SJCRH30 (cell line): Measurements from ENCODE around the gene USP24. TPM values are rescaled to one million over a fixed set of nuclear protein-coding genes. Genes with fewer than 3 reads are reported as not detected.

Source experiments
- DNase-seq, 2 experiments: peaks; one replicate each; pipeline ENCODE4 v3.0.0-alpha.2; 2015 to 2020
- H3K27ac ChIP-seq: fragments of 250-450 bp; sonication (Bioruptor Pico); 2 replicates; pipeline ENCODE4 v1.5.1; 2020; ENCODE audit warnings: mild to moderate bottlenecking, moderate library complexity
- H3K27me3 ChIP-seq: fragments of 250-450 bp; sonication (Bioruptor Pico); 2 replicates; pipeline ENCODE4 v1.5.1; 2020; ENCODE audit warnings: mild to moderate bottlenecking, moderate library complexity
- H3K36me3 ChIP-seq: fragments of 250-450 bp; sonication (Bioruptor Pico); 2 replicates; pipeline ENCODE4 v1.5.1; 2020; ENCODE audit warnings: mild to moderate bottlenecking, moderate library complexity
- H3K4me1 ChIP-seq: fragments of 250-450 bp; sonication (Bioruptor Pico); 2 replicates; pipeline ENCODE4 v1.5.1; 2020; ENCODE audit warnings: mild to moderate bottlenecking, moderate library complexity
- H3K4me3 ChIP-seq: fragments of 250-450 bp; sonication (Bioruptor Pico); 2 replicates; pipeline ENCODE4 v1.5.1; 2020; ENCODE audit warnings: mild to moderate bottlenecking, moderate library complexity
- H3K9me3 ChIP-seq: fragments of 250-450 bp; sonication (Bioruptor Pico); replicated peaks from 2 replicates; pipeline ENCODE4 v1.5.1; 2020; ENCODE audit warnings: mild to moderate bottlenecking, moderate library complexity
- total RNA-seq: library from RNA; depleted of rRNA; stranded (reverse); fragments of >200 nt; shearing (Covaris generic); gene quantifications from 2 replicates; pipeline ENCODE4 v1.2.3, GENCODE V29; 2014

Gene USP24
- total RNA-seq, 1 experiment from 2014 or later, result 46.2 TPM

GRCh38 chr1:55171694-55172093 is 43.5 kb downstream of the USP24 start:
- Histone ChIP-seq H3K4me1 (no peaks in the 10 kb centered on the region), H3K9me3 (no peaks in the 10 kb centered on the region), H3K27me3 (no peaks in the 10 kb centered on the region), H3K27ac (no peak overlapping the region), H3K4me3 (no peak overlapping the region), H3K36me3 (peaks cover 43% of the 10 kb centered on the region)
- DNase-seq, result no peak

GRCh38 chr1:55170426-55170825 is 44.7 kb downstream of the USP24 start:
- H3K36me3 ChIP-seq, result peaks cover 49% of the 10 kb centered on the region
- DNase-seq, result no peak

DNA sequence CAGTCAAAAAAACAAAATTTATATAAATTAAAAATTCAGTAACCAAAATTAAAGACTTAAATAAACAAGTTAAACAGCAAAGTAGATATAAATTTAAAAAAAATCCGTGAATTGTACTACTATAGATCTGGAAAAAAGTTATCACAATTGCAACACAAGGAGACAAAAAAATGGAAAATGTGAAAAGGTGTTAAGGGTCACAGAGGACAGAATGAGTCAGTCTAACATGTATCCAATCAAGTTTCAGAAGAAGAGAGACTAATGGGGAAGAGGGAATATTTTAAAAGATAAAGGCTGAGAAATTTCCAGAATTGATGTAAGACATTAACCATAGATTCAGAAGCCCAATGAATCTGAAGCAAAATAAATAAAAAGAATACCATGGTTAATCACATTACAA is 46.0 kb downstream of the USP24 start:
- no peak for DNase-seq
- no peaks in the 10 kb centered on the region for H3K27me3 ChIP-seq
- H3K9me3 ChIP-seq, result no peaks in the 10 kb centered on the region
- H3K4me3 ChIP-seq, result no peak overlapping the region
- H3K27ac ChIP-seq, result no peak overlapping the region
- peaks cover 16% of the 10 kb centered on the region for H3K4me1 ChIP-seq
- H3K36me3 ChIP-seq, result peaks cover 55% of the 10 kb centered on the region

More at GRCh38 chr1:55170426-55170825, 44.7 kb downstream of the USP24 start:
- Histone ChIP-seq H3K9me3 (no peaks in the 10 kb centered on the region), H3K27ac (no peak overlapping the region), H3K4me1 (peaks cover 3% of the 10 kb centered on the region), H3K4me3 (no peak overlapping the region), H3K27me3 (no peaks in the 10 kb centered on the region)

DNA sequence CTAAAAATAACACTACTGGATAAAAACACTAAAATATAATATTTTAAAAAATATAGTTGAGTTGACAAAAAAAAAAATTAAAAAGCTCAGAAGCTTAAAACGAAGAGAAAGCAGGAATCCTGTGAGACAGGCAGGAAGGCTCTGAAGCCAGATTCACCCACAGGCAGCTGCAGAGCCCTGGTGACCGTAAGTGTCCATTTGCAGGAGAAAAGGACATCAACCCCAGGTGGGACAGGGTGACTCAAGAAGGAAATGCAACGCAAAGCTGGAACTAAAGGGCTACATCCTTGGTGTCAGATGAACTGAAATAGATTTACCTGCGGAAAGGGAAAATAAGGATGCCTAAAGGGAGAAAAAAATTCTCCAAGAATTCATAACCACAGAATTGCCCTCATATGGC is 46.8 kb downstream of the USP24 start:
- Histone ChIP-seq H3K36me3 (peaks cover 62% of the 10 kb centered on the region), H3K27me3 (no peaks in the 10 kb centered on the region)
- no peak for DNase-seq

GRCh38 chr1:55167224-55167871 is 47.8 kb downstream of the USP24 start:
- Histone ChIP-seq H3K27ac (no peak overlapping the region), H3K9me3 (no peaks in the 10 kb centered on the region), H3K27me3 (no peaks in the 10 kb centered on the region), H3K4me3 (no peak overlapping the region), H3K36me3 (peaks cover 63% of the 10 kb centered on the region), H3K4me1 (peaks cover 17% of the 10 kb centered on the region)
- DNase-seq, result no peak

More for the DNA sequence above, 46.8 kb downstream of the USP24 start:
- H3K4me1 ChIP-seq, result peaks cover 17% of the 10 kb centered on the region
- no peak overlapping the region for H3K27ac ChIP-seq
- H3K4me3 ChIP-seq, result no peak overlapping the region
- H3K9me3 ChIP-seq, result no peaks in the 10 kb centered on the region

GRCh38 chr1:55164906-55165305 is 50.3 kb downstream of the USP24 start:
- Histone ChIP-seq H3K4me1 (peaks cover 17% of the 10 kb centered on the region), H3K4me3 (no peak overlapping the region), H3K9me3 (no peaks in the 10 kb centered on the region), H3K27ac (peak overlapping the region; percentile 13), H3K27me3 (no peaks in the 10 kb centered on the region), H3K36me3 (peaks cover 67% of the 10 kb centered on the region)
- DNase-seq, result peak in 1 of 2 experiments; percentile 67

- Histone ChIP-seq H3K36me3 (peaks cover 80% of the 10 kb centered on the region), H3K4me1 (peaks cover 5% of the 10 kb centered on the region)
- DNase-seq, result no peak
Measured at GRCh38 chr1:55159571-55159970, 55.6 kb downstream of the USP24 start.

GRCh38 chr1:55156608-55157007 is 58.6 kb downstream of the USP24 start:
- no peaks in the 10 kb centered on the region for H3K4me1 ChIP-seq
- H3K27me3 ChIP-seq, result no peaks in the 10 kb centered on the region
- no peaks in the 10 kb centered on the region for H3K9me3 ChIP-seq
- peaks cover 72% of the 10 kb centered on the region for H3K36me3 ChIP-seq
- H3K4me3 ChIP-seq, result no peak overlapping the region
- no peak for DNase-seq
- no peak overlapping the region for H3K27ac ChIP-seq

More at GRCh38 chr1:55159571-55159970, 55.6 kb downstream of the USP24 start:
- H3K9me3 ChIP-seq, result no peaks in the 10 kb centered on the region
- no peak overlapping the region for H3K4me3 ChIP-seq
- no peaks in the 10 kb centered on the region for H3K27me3 ChIP-seq
- no peak overlapping the region for H3K27ac ChIP-seq

GRCh38 chr1:55156093-55156492 is 59.1 kb downstream of the USP24 start:
- H3K27ac ChIP-seq, result no peak overlapping the region
- no peaks in the 10 kb centered on the region for H3K9me3 ChIP-seq
- H3K27me3 ChIP-seq, result no peaks in the 10 kb centered on the region
- DNase-seq, result no peak
- no peaks in the 10 kb centered on the region for H3K4me1 ChIP-seq
- H3K4me3 ChIP-seq, result no peak overlapping the region
- H3K36me3 ChIP-seq, result peaks cover 69% of the 10 kb centered on the region

GRCh38 chr1:55155522-55155921 is 59.6 kb downstream of the USP24 start:
- Histone ChIP-seq H3K9me3 (no peaks in the 10 kb centered on the region), H3K27me3 (no peaks in the 10 kb centered on the region), H3K27ac (no peak overlapping the region), H3K4me3 (no peak overlapping the region), H3K36me3 (peaks cover 63% of the 10 kb centered on the region), H3K4me1 (no peaks in the 10 kb centered on the region)
- DNase-seq, result peak; percentile 6 to 28

- no peaks in the 10 kb centered on the region for H3K9me3 ChIP-seq
- H3K4me1 ChIP-seq, result no peaks in the 10 kb centered on the region
- H3K4me3 ChIP-seq, result no peak overlapping the region
- DNase-seq, result no peak
- H3K27ac ChIP-seq, result no peak overlapping the region
- H3K36me3 ChIP-seq, result peaks cover 54% of the 10 kb centered on the region
- no peaks in the 10 kb centered on the region for H3K27me3 ChIP-seq
Measured at GRCh38 chr1:55154616-55155015, 60.5 kb downstream of the USP24 start.

DNA sequence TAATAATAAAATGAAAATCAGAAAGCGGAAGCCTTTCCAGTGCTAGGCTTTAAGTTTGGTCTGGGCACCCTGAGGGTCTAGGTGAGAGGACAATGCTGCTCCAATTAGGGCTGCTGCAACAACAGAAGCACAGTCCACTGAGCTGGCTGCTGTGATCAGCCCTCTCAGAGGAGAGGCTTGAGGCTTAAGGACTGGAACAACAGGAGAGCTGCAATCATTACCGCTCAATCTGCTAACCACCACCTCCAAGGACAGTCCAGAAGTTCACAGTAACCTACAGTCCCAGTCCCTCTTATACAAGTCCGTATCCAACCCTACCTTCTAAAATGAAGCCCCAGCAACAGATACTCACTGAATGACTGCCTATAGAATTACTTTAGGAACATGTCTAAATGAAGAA is 62.1 kb downstream of the USP24 start:
- no peak overlapping the region for H3K4me3 ChIP-seq
- H3K9me3 ChIP-seq, result no peaks in the 10 kb centered on the region
- DNase-seq, result no peak
- H3K27ac ChIP-seq, result no peak overlapping the region
- no peaks in the 10 kb centered on the region for H3K27me3 ChIP-seq
- H3K4me1 ChIP-seq, result no peaks in the 10 kb centered on the region
- peaks cover 46% of the 10 kb centered on the region for H3K36me3 ChIP-seq

GRCh38 chr1:55150880-55151588 is 64.1 kb downstream of the USP24 start:
- H3K27ac ChIP-seq, result no peak overlapping the region
- no peaks in the 10 kb centered on the region for H3K9me3 ChIP-seq
- no peak overlapping the region for H3K4me3 ChIP-seq
- no peaks in the 10 kb centered on the region for H3K27me3 ChIP-seq
- no peaks in the 10 kb centered on the region for H3K4me1 ChIP-seq
- H3K36me3 ChIP-seq, result peaks cover 45% of the 10 kb centered on the region
- no peak for DNase-seq

DNA sequence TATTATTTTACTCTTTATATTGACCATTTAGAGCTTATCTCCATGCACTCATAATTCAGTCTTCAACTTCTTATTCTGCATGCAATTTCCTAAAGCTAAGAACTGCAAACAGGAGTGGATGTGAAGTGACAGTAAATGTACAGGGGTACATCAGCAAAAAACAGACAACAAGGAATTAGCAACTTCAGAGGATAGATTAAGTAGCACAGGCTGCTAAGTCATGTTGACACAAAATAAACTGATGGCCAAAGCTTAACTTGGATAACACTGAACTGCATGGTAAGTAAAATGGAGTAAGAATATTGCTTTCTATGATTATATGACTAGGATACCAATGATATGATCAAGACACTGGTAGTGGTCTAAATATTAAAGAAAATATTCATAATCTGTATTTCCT is 66.5 kb downstream of the USP24 start:
- no peaks in the 10 kb centered on the region for H3K27me3 ChIP-seq
- no peak overlapping the region for H3K27ac ChIP-seq
- no peak overlapping the region for H3K4me3 ChIP-seq
- H3K4me1 ChIP-seq, result no peaks in the 10 kb centered on the region
- peaks cover 55% of the 10 kb centered on the region for H3K36me3 ChIP-seq
- DNase-seq, result no peak
- no peaks in the 10 kb centered on the region for H3K9me3 ChIP-seq

DNA sequence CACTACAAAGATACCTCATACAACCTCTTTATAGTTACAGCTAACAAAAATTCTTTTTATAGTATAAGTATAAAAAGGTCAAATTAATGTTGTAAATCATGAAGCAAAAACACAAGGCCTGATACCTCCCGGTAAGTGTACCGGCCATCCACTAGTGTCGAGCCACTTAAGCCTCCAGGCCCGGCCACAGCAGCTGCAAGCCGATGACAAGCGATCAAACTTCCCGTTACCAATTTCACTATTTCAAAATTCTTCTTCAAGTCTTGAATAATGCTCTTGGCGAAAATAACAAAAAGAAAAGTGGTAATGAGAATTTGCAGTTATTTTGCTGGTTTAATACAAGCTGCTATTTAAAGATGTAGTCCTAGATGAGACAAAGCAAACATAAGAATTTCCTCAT is 67.6 kb downstream of the USP24 start:
- Histone ChIP-seq H3K36me3 (peaks cover 53% of the 10 kb centered on the region), H3K27ac (no peak overlapping the region), H3K4me3 (no peak overlapping the region), H3K4me1 (no peaks in the 10 kb centered on the region), H3K27me3 (no peaks in the 10 kb centered on the region), H3K9me3 (no peaks in the 10 kb centered on the region)
- DNase-seq, result no peak

- no peak overlapping the region for H3K4me3 ChIP-seq
Measured at GRCh38 chr1:55146781-55147180, 68.4 kb downstream of the USP24 start.

More at GRCh38 chr1:55146781-55147180, 68.4 kb downstream of the USP24 start:
- Histone ChIP-seq H3K27me3 (no peaks in the 10 kb centered on the region), H3K27ac (no peak overlapping the region), H3K9me3 (no peaks in the 10 kb centered on the region), H3K36me3 (peaks cover 59% of the 10 kb centered on the region), H3K4me1 (no peaks in the 10 kb centered on the region)
- DNase-seq, result peak in 1 of 2 experiments; percentile 38
